ENCODE data around the gene COL5A1.

COL5A1 gene

GRCh38 chr9:134625361-134626068 is 16.1 kb upstream of the COL5A1 start:
- DNase-seq (ENCODE audit: insufficient read length, low spot score) (no peak), FAIRE-seq (no peak)

GRCh38 chr9:134626069-134626423 is 15.6 kb upstream of the COL5A1 start:
- FAIRE-seq (no peak), DNase-seq (ENCODE audit: insufficient read length, low spot score) (no peak)

GRCh38 chr9:134626571-134627416 is 14.8 kb upstream of the COL5A1 start:
- DNase-seq (ENCODE audit: insufficient read length, low spot score) (no peak), FAIRE-seq (no peak)

- FAIRE-seq, result no peak
These were observed 13.9 kb upstream of the COL5A1 start for GRCh38 chr9:134627417-134628353.

GRCh38 chr9:134628354-134628736 is 13.3 kb upstream of the COL5A1 start:
- DNase-seq (ENCODE audit: insufficient read length, low spot score), result no peak
- no peak for FAIRE-seq

More at GRCh38 chr9:134627417-134628353, 13.9 kb upstream of the COL5A1 start:
- DNase-seq (ENCODE audit: insufficient read length, low spot score), result no peak

- DNase-seq (ENCODE audit: insufficient read length, low spot score), result no peak
These were observed 12.5 kb upstream of the COL5A1 start for GRCh38 chr9:134629061-134629585.

GRCh38 chr9:134629586-134630392 is 11.8 kb upstream of the COL5A1 start:
- DNase-seq (ENCODE audit: insufficient read length, low spot score) (no peak), FAIRE-seq (no peak)

More at GRCh38 chr9:134629061-134629585, 12.5 kb upstream of the COL5A1 start:
- FAIRE-seq, result no peak

GRCh38 chr9:134630393-134630790 is 11.2 kb upstream of the COL5A1 start:
- FAIRE-seq, result no peak
- DNase-seq (ENCODE audit: insufficient read length, low spot score), result no peak

- no peak for DNase-seq (ENCODE audit: insufficient read length, low spot score)
- no peak for FAIRE-seq
These were observed 10.7 kb upstream of the COL5A1 start for GRCh38 chr9:134630861-134631260.

GRCh38 chr9:134631881-134632280 is 9.7 kb upstream of the COL5A1 start:
- FAIRE-seq (no peak), DNase-seq (ENCODE audit: insufficient read length, low spot score) (no peak)

- no peak for FAIRE-seq
- DNase-seq (ENCODE audit: insufficient read length, low spot score), result no peak
These were observed 9.3 kb upstream of the COL5A1 start for GRCh38 chr9:134632329-134632728.

- DNase-seq (ENCODE audit: insufficient read length, low spot score), result no peak
These were observed 8.1 kb upstream of the COL5A1 start for GRCh38 chr9:134633362-134634142.

GRCh38 chr9:134634176-134634575 is 7.4 kb upstream of the COL5A1 start:
- FAIRE-seq (no peak), DNase-seq (ENCODE audit: insufficient read length, low spot score) (no peak)

More at GRCh38 chr9:134633362-134634142, 8.1 kb upstream of the COL5A1 start:
- FAIRE-seq, result no peak

- DNase-seq (ENCODE audit: insufficient read length, low spot score), result no peak
- FAIRE-seq, result no peak
These were observed 6.9 kb upstream of the COL5A1 start for GRCh38 chr9:134634667-134635230.

GRCh38 chr9:134635351-134636148 is 6.1 kb upstream of the COL5A1 start:
- FAIRE-seq (no peak), DNase-seq (ENCODE audit: insufficient read length, low spot score) (no peak)

- DNase-seq (ENCODE audit: insufficient read length, low spot score) (no peak), FAIRE-seq (no peak)
These were observed 5.5 kb upstream of the COL5A1 start for GRCh38 chr9:134636149-134636507.

GRCh38 chr9:134637241-134637640 is 4.4 kb upstream of the COL5A1 start:
- no peak for FAIRE-seq

More at GRCh38 chr9:134637241-134637640, 4.4 kb upstream of the COL5A1 start:
- no peak for DNase-seq (ENCODE audit: insufficient read length, low spot score)

Measured in GM19239 (cell line).